Skeletal muscle tissue (tissue), 4 donors: ENCODE data around the gene ZNF8. TPM values are rescaled to one million over a fixed set of nuclear protein-coding genes. Genes with fewer than 3 reads are reported as not detected.

Experiments used
- H3K27ac ChIP-seq: one replicate; pipeline ENCODE4 v1.7.0; 2013; ENCODE audit warnings: mild to moderate bottlenecking, low read depth, low read length, inconsistent platforms
- H3K27me3 ChIP-seq, 3 donors: one replicate each; pipeline ENCODE4 v1.7.0; 2013; ENCODE audit warnings: low read length in 3 of 3; ENCODE audit not compliant: control insufficient read depth in 3 of 3, insufficient read depth in 3 of 3
- H3K36me3 ChIP-seq, 3 donors: one replicate each; pipeline ENCODE4 v1.7.0; 2013; ENCODE audit warnings: low read length in 3 of 3; ENCODE audit not compliant: control insufficient read depth in 3 of 3, insufficient read depth in 3 of 3
- H3K4me1 ChIP-seq, 3 donors: one replicate each; pipeline ENCODE4 v1.7.0; 2013; ENCODE audit warnings: low read length in 3 of 3, mild to moderate bottlenecking in 3 of 3; ENCODE audit not compliant: control insufficient read depth in 3 of 3, insufficient read depth in 3 of 3
- H3K4me3 ChIP-seq, 3 donors: one replicate each; pipeline ENCODE4 v1.7.0; 2013; ENCODE audit warnings: low read length in 3 of 3
- H3K9ac ChIP-seq, 3 donors: one replicate each; pipeline ENCODE4 v1.7.0; 2013; ENCODE audit warnings: low read length in 3 of 3, mild to moderate bottlenecking in 3 of 3, moderate library complexity in 2 of 3, low read depth in 1 of 3
- H3K9me3 ChIP-seq, 3 donors: one replicate each; pipeline ENCODE4 v1.7.0; 2013; ENCODE audit warnings: low read length in 3 of 3; ENCODE audit not compliant: control insufficient read depth in 3 of 3
- total RNA-seq: library from RNA; depleted of rRNA; stranded (reverse); fragments of >200 nt; gene quantifications from one replicate; pipeline ENCODE4 v1.2.3, GENCODE V29; 2014
- donor health status: Osteomylitis.

Gene ZNF8
- total RNA-seq, 1 donor from 2014 or later = 6.3 TPM

GRCh38 chr19:58284199-58284598, 5.4 kb downstream of the ZNF8 start:
- Histone ChIP-seq H3K4me1 (peaks cover 4 to 11% (median 6%) of the 10 kb centered on the region in 3 donors), H3K27me3 (peaks cover 0 to 4% (median 4%) of the 10 kb centered on the region in 3 donors), H3K9ac (no peak overlapping the region), H3K27ac (no peak overlapping the region), H3K36me3 (peaks cover 24 to 37% (median 33%) of the 10 kb centered on the region in 3 donors), H3K4me3 (no peak overlapping the region), H3K9me3 (peaks cover 0 to 9% (median 8%) of the 10 kb centered on the region in 3 donors)

GRCh38 chr19:58291943-58292342, 13.2 kb downstream of the ZNF8 start:
- Histone ChIP-seq H3K9ac (no peak overlapping the region), H3K27me3 (no peaks in the 10 kb centered on the region), H3K4me1 (no peaks in the 10 kb centered on the region), H3K4me3 (no peak overlapping the region), H3K9me3 (peaks cover 5 to 30% (median 19%) of the 10 kb centered on the region in 3 donors), H3K27ac (no peak overlapping the region), H3K36me3 (peaks cover 48 to 79% (median 55%) of the 10 kb centered on the region in 3 donors)

- peak overlapping the region in 1 of 3 donors; percentile 19 for H3K4me3 ChIP-seq
- H3K36me3 ChIP-seq = peaks cover 31 to 61% (median 45%) of the 10 kb centered on the region in 3 donors
- H3K27me3 ChIP-seq = no peaks in the 10 kb centered on the region
- H3K4me1 ChIP-seq = no peaks in the 10 kb centered on the region
- no peak overlapping the region for H3K27ac ChIP-seq
- no peak overlapping the region for H3K9ac ChIP-seq
- H3K9me3 ChIP-seq = peaks cover 5 to 27% (median 19%) of the 10 kb centered on the region in 3 donors
These were observed 16.1 kb downstream of the ZNF8 start for GRCh38 chr19:58294743-58295374.

- H3K36me3 ChIP-seq = peaks cover 35 to 62% (median 50%) of the 10 kb centered on the region in 3 donors
- no peak overlapping the region for H3K4me3 ChIP-seq
- no peak overlapping the region for H3K27ac ChIP-seq
- no peak overlapping the region for H3K9ac ChIP-seq
- H3K4me1 ChIP-seq = no peaks in the 10 kb centered on the region
- no peaks in the 10 kb centered on the region for H3K27me3 ChIP-seq
- peaks cover 5 to 27% (median 19%) of the 10 kb centered on the region in 3 donors for H3K9me3 ChIP-seq
These were observed 17.3 kb downstream of the ZNF8 start for GRCh38 chr19:58296104-58296503.

GRCh38 chr19:58300620-58301019, 21.9 kb downstream of the ZNF8 start:
- peaks cover 2 to 8% (median 5%) of the 10 kb centered on the region in 3 donors for H3K4me1 ChIP-seq
- no peak overlapping the region for H3K9ac ChIP-seq
- no peak overlapping the region for H3K4me3 ChIP-seq
- no peak overlapping the region for H3K27ac ChIP-seq
- H3K36me3 ChIP-seq = peaks cover 10 to 26% (median 19%) of the 10 kb centered on the region in 3 donors
- no peaks in the 10 kb centered on the region for H3K27me3 ChIP-seq
- peaks cover 0 to 8% (median 0%) of the 10 kb centered on the region in 3 donors for H3K9me3 ChIP-seq

GRCh38 chr19:58304255-58304654, 25.5 kb downstream of the ZNF8 start:
- H3K9ac ChIP-seq = no peak overlapping the region
- H3K27ac ChIP-seq = no peak overlapping the region
- peaks cover 9 to 18% (median 13%) of the 10 kb centered on the region in 3 donors for H3K4me1 ChIP-seq
- H3K27me3 ChIP-seq = no peaks in the 10 kb centered on the region
- peaks cover 24 to 31% (median 28%) of the 10 kb centered on the region in 3 donors for H3K36me3 ChIP-seq
- H3K9me3 ChIP-seq = peaks cover 0 to 4% (median 0%) of the 10 kb centered on the region in 3 donors
- peak overlapping the region; percentile 84 to 100 (median 99) for H3K4me3 ChIP-seq

- Histone ChIP-seq H3K36me3 (peaks cover 23 to 33% (median 28%) of the 10 kb centered on the region in 3 donors), H3K9ac (peak overlapping the region; percentile 67 to 96 (median 95))
These were observed 26.0 kb downstream of the ZNF8 start for GRCh38 chr19:58304748-58305064.

GRCh38 chr19:58305065-58305931, 26.5 kb downstream of the ZNF8 start, which contains the start of gene ERVK3-1:
Gene ERVK3-1 (plus strand): TSS chr19:58305377. CDS start chr19:58312169, 6,792 bp downstream.
- Histone ChIP-seq H3K9ac (peak within 1 kb of the TSS; percentile 93 to 96 (median 95)), H3K27ac (peak within 1 kb of the TSS; percentile 91), H3K9me3 (peaks cover 0 to 4% (median 0%) of the 10 kb centered on the region in 3 donors), H3K27me3 (no peaks in the 10 kb centered on the region), H3K4me3 (peak within 1 kb of the TSS; percentile 84 to 100 (median 99)), H3K4me1 (peaks cover 9 to 18% (median 13%) of the 10 kb centered on the region in 3 donors), H3K36me3 (peaks cover 17 to 33% (median 28%) of the 10 kb centered on the region in 3 donors)

More at GRCh38 chr19:58304748-58305064, 26.0 kb downstream of the ZNF8 start:
- no peaks in the 10 kb centered on the region for H3K27me3 ChIP-seq
- H3K4me3 ChIP-seq = peak overlapping the region; percentile 84 to 100 (median 99)
- H3K9me3 ChIP-seq = peaks cover 0 to 4% (median 0%) of the 10 kb centered on the region in 3 donors
- peak overlapping the region; percentile 91 for H3K27ac ChIP-seq
- H3K4me1 ChIP-seq = peaks cover 9 to 18% (median 13%) of the 10 kb centered on the region in 3 donors

GRCh38 chr19:58305932-58306323, 27.2 kb downstream of the ZNF8 start:
- Histone ChIP-seq H3K27me3 (no peaks in the 10 kb centered on the region), H3K4me1 (peaks cover 9 to 18% (median 13%) of the 10 kb centered on the region in 3 donors), H3K27ac (peak overlapping the region; percentile 91), H3K36me3 (peaks cover 12 to 27% (median 24%) of the 10 kb centered on the region in 3 donors), H3K9me3 (peaks cover 0 to 4% (median 0%) of the 10 kb centered on the region in 3 donors), H3K4me3 (peak overlapping the region; percentile 84 to 100 (median 99)), H3K9ac (peak overlapping the region; percentile 93 to 96 (median 95))
